SKM-1 treated with dmso at 0.1 percent for 144 hours (cell line): ENCODE results near the gene FBXW12.

Experiments used
- DNase-seq: peaks from one replicate; lab custom pipeline; 2025; ENCODE audit not compliant: unreplicated experiment; lab: John Stamatoyannopoulos, UW

Gene FBXW12

GRCh38 chr3:48420561-48420960 lies 48.5 kb downstream of the FBXW12 start:
- no peak for DNase-seq

- no peak for DNase-seq
Observed at GRCh38 chr3:48422272-48422671, 50.3 kb downstream of the FBXW12 start.

GRCh38 chr3:48422681-48423080 lies 50.7 kb downstream of the FBXW12 start:
- DNase-seq: no peak

GRCh38 chr3:48423241-48423882 lies 51.3 kb downstream of the FBXW12 start:
- DNase-seq: no peak

GRCh38 chr3:48423883-48424695 lies 52.1 kb downstream of the FBXW12 start:
- DNase-seq: no peak

GRCh38 chr3:48425281-48425812 lies 53.3 kb downstream of the FBXW12 start:
- DNase-seq: no peak

- DNase-seq: no peak
Observed at GRCh38 chr3:48426401-48426909, 54.4 kb downstream of the FBXW12 start.

GRCh38 chr3:48426944-48427629 lies 55.1 kb downstream of the FBXW12 start:
- DNase-seq: no peak

- DNase-seq: no peak
Observed at GRCh38 chr3:48427630-48427962, 55.6 kb downstream of the FBXW12 start.

- DNase-seq: no peak
Observed at GRCh38 chr3:48428088-48428571, 56.1 kb downstream of the FBXW12 start.

GRCh38 chr3:48428572-48429316 lies 56.7 kb downstream of the FBXW12 start:
- DNase-seq: no peak

GRCh38 chr3:48429317-48429959 lies 57.4 kb downstream of the FBXW12 start:
- DNase-seq: no peak

GRCh38 chr3:48429960-48430707 lies 58.1 kb downstream of the FBXW12 start, which contains the start of gene PLXNB1:
TSS of gene PLXNB1 (minus strand) at chr3:48430086. CDS start at chr3:48424611, 5,475 bp downstream.
- peak; percentile 40 for DNase-seq

- no peak for DNase-seq
Observed at GRCh38 chr3:48430708-48431101, 58.7 kb downstream of the FBXW12 start.

- no peak for DNase-seq
Observed at GRCh38 chr3:48431224-48432029, 59.4 kb downstream of the FBXW12 start.

GRCh38 chr3:48432411-48433371 lies 60.7 kb downstream of the FBXW12 start:
- no peak for DNase-seq

GRCh38 chr3:48433472-48434118 lies 61.6 kb downstream of the FBXW12 start:
- DNase-seq: no peak
